ENCODE results near the gene LPCAT1. TPM values are rescaled to one million over a fixed set of nuclear protein-coding genes. Genes with fewer than 3 reads are reported as not detected.
A peak's percentile ranks its signal among the peaks of the same experiment; 100 is the strongest.
"Not testable (repeated sequence)": the region's sequence is repeated elsewhere in the genome, so short reads cannot be mapped to it uniquely, and the experiment has no call there.

LPCAT1 gene
- total RNA-seq, 2 experiments from 2014 or later: 31.2 to 34.1 TPM

- Mint-ChIP-seq H3K4me1 (ENCODE audit: low read depth) (peaks cover 25% of the 10 kb centered on the region), H3K27me3 (ENCODE audit: low read depth) (no peaks in the 10 kb centered on the region), H3K4me3 (peak overlapping the region; percentile 87), H3K36me3 (ENCODE audit: low read depth) (peaks cover 11% of the 10 kb centered on the region), H3K27ac (no peak overlapping the region), H3K9me3 (no peaks in the 10 kb centered on the region)
- DNase-seq: no peak
- CTCF ChIA-PET: interaction anchor here (0.7 to 1.0 kb wide), 2 partner anchors 42 to 121 kb away, joined by 3 read pairs; no protein-coding TSS in a partner anchor
- intact Hi-C loops (cut with micrococcal nuclease): no loop called here
These were observed 1.8 kb downstream of the LPCAT1 start for GRCh38 chr5:1521671-1522600.

GRCh38 chr5:1520791-1521453 is 2.8 kb downstream of the LPCAT1 start:
- no peaks in the 10 kb centered on the region for H3K9me3 Mint-ChIP-seq
- H3K36me3 Mint-ChIP-seq (ENCODE audit: low read depth): peaks cover 11% of the 10 kb centered on the region
- no peak overlapping the region for H3K4me3 Mint-ChIP-seq
- no peak for DNase-seq
- H3K27ac Mint-ChIP-seq: no peak overlapping the region
- CTCF ChIA-PET: interaction anchor here (0.7 kb wide), 1 partner anchor 41 kb away, joined by 3 read pairs; no protein-coding TSS in a partner anchor
- H3K27me3 Mint-ChIP-seq (ENCODE audit: low read depth): no peaks in the 10 kb centered on the region
- intact Hi-C loops (cut with micrococcal nuclease): no loop called here
- peaks cover 31% of the 10 kb centered on the region for H3K4me1 Mint-ChIP-seq (ENCODE audit: low read depth)

- CTCF ChIA-PET: interaction anchor here (0.6 kb wide), 1 partner anchor 30 kb away, joined by 3 read pairs; no protein-coding TSS in a partner anchor
These were observed 4.0 kb downstream of the LPCAT1 start for GRCh38 chr5:1519631-1520210.

GRCh38 chr5:1517838-1518237 is 5.9 kb downstream of the LPCAT1 start:
- DNase-seq: no peak
- CTCF ChIA-PET: interaction anchor here (0.7 kb wide), 1 partner anchor 598 kb away, joined by 3 read pairs; no protein-coding TSS in a partner anchor
- H3K9me3 Mint-ChIP-seq: no peaks in the 10 kb centered on the region
- H3K36me3 Mint-ChIP-seq (ENCODE audit: low read depth): peaks cover 14% of the 10 kb centered on the region
- H3K4me1 Mint-ChIP-seq (ENCODE audit: low read depth): peaks cover 35% of the 10 kb centered on the region
- H3K27ac Mint-ChIP-seq: no peak overlapping the region
- intact Hi-C loops (cut with micrococcal nuclease): no loop called here
- no peak overlapping the region for H3K4me3 Mint-ChIP-seq
- H3K27me3 Mint-ChIP-seq (ENCODE audit: low read depth): no peaks in the 10 kb centered on the region

More at GRCh38 chr5:1519631-1520210, 4.0 kb downstream of the LPCAT1 start:
- Mint-ChIP-seq H3K36me3 (ENCODE audit: low read depth) (peaks cover 11% of the 10 kb centered on the region), H3K27ac (no peak overlapping the region), H3K27me3 (ENCODE audit: low read depth) (no peaks in the 10 kb centered on the region), H3K4me1 (ENCODE audit: low read depth) (peaks cover 34% of the 10 kb centered on the region), H3K9me3 (no peaks in the 10 kb centered on the region), H3K4me3 (no peak overlapping the region)
- DNase-seq: no peak
- intact Hi-C loops (cut with micrococcal nuclease): no loop called here

GRCh38 chr5:1516615-1517601 is 6.9 kb downstream of the LPCAT1 start:
- Mint-ChIP-seq H3K27ac (peak overlapping the region; percentile 30), H3K4me1 (ENCODE audit: low read depth) (peaks cover 28% of the 10 kb centered on the region), H3K27me3 (ENCODE audit: low read depth) (no peaks in the 10 kb centered on the region), H3K4me3 (no peak overlapping the region), H3K36me3 (ENCODE audit: low read depth) (peaks cover 14% of the 10 kb centered on the region), H3K9me3 (no peaks in the 10 kb centered on the region)
- no peak for DNase-seq
- CTCF ChIA-PET: interaction anchor here (0.7 kb wide), 1 partner anchor 597 kb away, joined by 3 read pairs; no protein-coding TSS in a partner anchor
- intact Hi-C loops (cut with micrococcal nuclease): no loop called here

GRCh38 chr5:1515921-1516571 is 7.7 kb downstream of the LPCAT1 start:
- intact Hi-C loops (cut with micrococcal nuclease): no loop called here
- Mint-ChIP-seq H3K27ac (no peak overlapping the region), H3K4me3 (no peak overlapping the region), H3K4me1 (ENCODE audit: low read depth) (peaks cover 22% of the 10 kb centered on the region), H3K9me3 (no peaks in the 10 kb centered on the region), H3K27me3 (ENCODE audit: low read depth) (no peaks in the 10 kb centered on the region), H3K36me3 (ENCODE audit: low read depth) (peaks cover 16% of the 10 kb centered on the region)
- CTCF ChIA-PET: no interaction called here
- DNase-seq: no peak

- CTCF ChIA-PET: no interaction called here
These were observed 8.3 kb downstream of the LPCAT1 start for GRCh38 chr5:1515311-1515920.

GRCh38 chr5:1514819-1515310 is 8.9 kb downstream of the LPCAT1 start:
- H3K27me3 Mint-ChIP-seq (ENCODE audit: low read depth); H3K27ac Mint-ChIP-seq: not testable (repeated sequence)
- H3K4me1 Mint-ChIP-seq (ENCODE audit: low read depth): peaks cover 24% of the 10 kb centered on the region

More at GRCh38 chr5:1515311-1515920, 8.3 kb downstream of the LPCAT1 start:
- Mint-ChIP-seq H3K4me1 (ENCODE audit: low read depth) (peaks cover 20% of the 10 kb centered on the region), H3K36me3 (ENCODE audit: low read depth) (peaks cover 16% of the 10 kb centered on the region), H3K4me3 (no peak overlapping the region), H3K27ac (no peak overlapping the region), H3K27me3 (ENCODE audit: low read depth) (no peaks in the 10 kb centered on the region), H3K9me3 (no peaks in the 10 kb centered on the region)
- intact Hi-C loops (cut with micrococcal nuclease): no loop called here
- DNase-seq: no peak

GRCh38 chr5:1514027-1514818 is 9.5 kb downstream of the LPCAT1 start:
- no peak overlapping the region for H3K4me3 Mint-ChIP-seq
- no peaks in the 10 kb centered on the region for H3K27me3 Mint-ChIP-seq (ENCODE audit: low read depth)
- CTCF ChIA-PET: no interaction called here
- DNase-seq: no peak
- H3K27ac Mint-ChIP-seq: no peak overlapping the region
- intact Hi-C loops (cut with micrococcal nuclease): no loop called here
- H3K4me1 Mint-ChIP-seq (ENCODE audit: low read depth): peaks cover 22% of the 10 kb centered on the region
- peaks cover 12% of the 10 kb centered on the region for H3K36me3 Mint-ChIP-seq (ENCODE audit: low read depth)
- no peaks in the 10 kb centered on the region for H3K9me3 Mint-ChIP-seq

More at GRCh38 chr5:1514819-1515310, 8.9 kb downstream of the LPCAT1 start:
- intact Hi-C loops (cut with micrococcal nuclease); H3K4me3 Mint-ChIP-seq; CTCF ChIA-PET; H3K9me3 Mint-ChIP-seq; DNase-seq: not testable (repeated sequence)
- peaks cover 14% of the 10 kb centered on the region for H3K36me3 Mint-ChIP-seq (ENCODE audit: low read depth)

- Mint-ChIP-seq H3K4me1 (ENCODE audit: low read depth) (peaks cover 22% of the 10 kb centered on the region), H3K4me3 (no peak overlapping the region), H3K27me3 (ENCODE audit: low read depth) (no peaks in the 10 kb centered on the region), H3K9me3 (no peaks in the 10 kb centered on the region), H3K27ac (no peak overlapping the region), H3K36me3 (ENCODE audit: low read depth) (peaks cover 7% of the 10 kb centered on the region)
- CTCF ChIA-PET: no interaction called here
- intact Hi-C loops (cut with micrococcal nuclease): no loop called here
- DNase-seq: no peak
These were observed 10.3 kb downstream of the LPCAT1 start for GRCh38 chr5:1513326-1514026.
